Fibroblast of the conjunctiva (primary cell): ENCODE data around the gene ENTHD1.

Experiments
- DNase-seq: peaks from one replicate; pipeline ENCODE4 v3.0.0-alpha.2; 2010; ENCODE audit warnings: low read depth

Gene ENTHD1

DNA sequence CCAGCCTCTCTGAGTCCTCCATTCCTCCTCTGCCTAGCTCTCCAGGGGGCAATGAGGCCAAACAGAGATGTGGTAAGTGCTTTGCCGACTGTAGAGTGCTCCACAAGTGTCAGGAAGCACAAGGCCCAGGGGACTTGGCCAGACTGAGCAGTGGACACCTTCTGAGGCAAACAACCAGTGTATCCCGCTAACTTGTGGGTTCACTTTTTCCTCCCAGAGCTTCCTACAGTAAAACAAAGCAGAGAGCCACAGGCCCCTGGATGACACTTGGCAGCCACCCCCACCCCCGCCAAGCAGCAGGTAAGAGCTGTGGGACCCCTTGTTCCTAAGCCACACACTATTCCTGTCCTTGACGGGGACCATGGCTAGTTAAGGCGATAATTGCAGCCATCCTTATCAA is 162.1 kb downstream of the ENTHD1 start:
- DNase-seq, result no peak

- no peak for DNase-seq
Observed at GRCh38 chr22:39729141-39729934, 164.2 kb downstream of the ENTHD1 start.

- DNase-seq, result no peak
Observed at GRCh38 chr22:39728236-39728860, 165.2 kb downstream of the ENTHD1 start.

GRCh38 chr22:39727541-39727940 is 166.0 kb downstream of the ENTHD1 start:
- DNase-seq, result no peak

DNA sequence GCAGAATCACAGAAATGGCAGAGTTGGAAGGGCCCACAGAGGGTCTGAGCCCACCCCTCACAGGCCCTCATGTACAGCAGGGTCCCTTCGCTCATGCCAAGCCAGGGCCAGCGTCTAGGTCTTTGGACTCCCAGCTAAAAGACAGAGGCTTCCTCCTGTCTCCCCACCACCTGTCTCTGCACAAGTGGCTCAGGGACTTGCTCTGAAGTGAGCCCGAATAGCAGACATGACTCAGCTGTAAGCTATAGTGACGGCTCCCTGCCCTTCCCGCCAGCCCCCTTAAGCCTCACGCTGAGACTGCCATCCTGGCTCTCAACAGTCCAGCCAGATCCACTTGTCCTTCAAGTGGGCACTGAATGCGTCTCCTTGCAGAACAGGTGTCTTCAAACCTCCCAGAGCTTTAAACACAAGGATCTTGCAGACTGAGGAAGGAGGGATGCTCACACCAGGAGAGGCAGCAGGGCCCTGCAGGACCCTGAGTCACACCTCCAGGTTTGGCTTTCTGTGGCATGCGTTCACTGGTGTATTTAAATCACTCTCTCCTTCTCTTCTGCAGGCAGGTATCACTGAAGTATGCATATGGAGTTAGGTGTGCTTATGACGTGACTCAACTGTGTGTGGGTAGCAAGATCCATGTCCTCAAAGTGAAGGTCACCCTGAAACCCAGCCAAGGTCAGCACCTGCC is 168.1 kb downstream of the ENTHD1 start:
- DNase-seq, result no peak

- no peak for DNase-seq
Observed at GRCh38 chr22:39724857-39725256, 168.7 kb downstream of the ENTHD1 start.

- no peak for DNase-seq
Observed at GRCh38 chr22:39724390-39724789, 169.2 kb downstream of the ENTHD1 start.

GRCh38 chr22:39723899-39724351 is 169.6 kb downstream of the ENTHD1 start:
- DNase-seq, result no peak

DNA sequence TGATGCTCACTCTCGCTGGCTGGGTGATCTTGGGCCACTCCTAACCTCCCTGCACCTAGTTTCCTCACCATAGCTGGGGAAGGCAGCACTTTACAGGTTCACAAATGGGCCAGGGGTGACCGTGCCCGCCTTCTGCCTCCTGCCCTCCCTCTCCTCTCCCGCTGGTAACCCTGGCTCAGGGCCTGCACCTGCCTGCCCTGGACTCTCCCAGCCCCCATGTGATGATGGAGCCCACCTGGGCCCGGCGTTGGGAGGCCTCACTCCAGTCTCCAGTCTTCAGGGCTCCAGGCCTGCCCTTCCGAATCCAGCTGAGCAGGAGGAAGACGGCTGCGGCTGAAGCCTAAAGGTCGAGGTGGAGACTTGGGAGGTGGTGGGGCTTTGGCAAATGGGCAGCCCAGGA is 170.1 kb downstream of the ENTHD1 start:
- DNase-seq, result no peak

- no peak for DNase-seq
Observed at GRCh38 chr22:39722501-39722900, 171.1 kb downstream of the ENTHD1 start.

DNA sequence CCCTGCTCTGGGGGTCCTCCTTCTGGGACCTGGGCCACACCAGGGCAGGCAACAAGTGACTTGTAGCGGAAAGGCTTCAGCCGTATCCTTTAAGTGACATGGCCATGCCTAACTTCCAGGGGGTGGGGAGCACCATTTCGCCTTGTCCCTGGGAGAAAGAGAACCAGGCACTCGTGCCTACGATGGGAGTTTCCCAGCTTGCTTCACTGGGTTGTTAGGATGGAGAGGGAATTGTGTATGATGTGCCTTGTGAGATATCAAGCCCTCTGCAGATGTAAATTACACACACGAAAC is 171.6 kb downstream of the ENTHD1 start:
- DNase-seq, result no peak

DNA sequence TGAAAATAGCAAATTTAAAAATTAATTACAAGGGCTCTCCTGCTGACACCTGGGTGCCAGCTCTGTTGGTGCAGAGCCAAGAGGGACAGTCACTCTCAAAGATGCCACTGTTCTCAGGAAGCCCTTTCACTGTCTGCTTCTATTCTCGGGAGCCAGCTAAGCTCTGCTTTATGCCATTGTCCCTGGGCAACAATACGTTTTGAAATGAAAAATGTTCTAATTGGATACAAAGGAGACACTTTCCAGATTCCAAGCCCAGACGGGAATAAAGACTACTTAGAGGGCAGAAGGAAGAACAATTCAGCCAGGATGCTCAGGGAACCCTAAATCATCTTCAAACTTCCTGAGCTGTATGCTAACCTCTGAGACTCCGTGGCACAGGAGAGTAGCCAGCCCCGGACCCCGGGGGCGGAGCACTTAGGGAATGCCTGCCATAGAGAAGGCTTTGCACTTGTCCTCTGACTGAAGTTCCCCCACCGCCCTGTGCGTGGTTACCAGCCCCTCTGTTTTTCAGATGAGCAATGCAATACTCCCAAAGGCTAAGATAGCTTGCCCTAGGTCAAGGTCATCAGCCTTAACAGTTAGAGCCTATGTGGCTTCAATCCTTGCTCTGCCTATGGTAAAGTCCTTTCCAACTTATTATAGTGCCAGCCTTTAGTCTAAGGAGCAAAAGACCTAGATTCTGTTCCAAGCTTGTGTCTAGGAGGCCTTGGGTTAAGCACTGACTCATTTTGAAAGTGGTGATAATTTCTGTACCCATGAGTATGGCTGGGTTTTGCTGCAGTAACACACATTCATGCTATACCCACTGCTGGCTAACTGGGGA is 172.1 kb downstream of the ENTHD1 start:
- DNase-seq, result no peak

DNA sequence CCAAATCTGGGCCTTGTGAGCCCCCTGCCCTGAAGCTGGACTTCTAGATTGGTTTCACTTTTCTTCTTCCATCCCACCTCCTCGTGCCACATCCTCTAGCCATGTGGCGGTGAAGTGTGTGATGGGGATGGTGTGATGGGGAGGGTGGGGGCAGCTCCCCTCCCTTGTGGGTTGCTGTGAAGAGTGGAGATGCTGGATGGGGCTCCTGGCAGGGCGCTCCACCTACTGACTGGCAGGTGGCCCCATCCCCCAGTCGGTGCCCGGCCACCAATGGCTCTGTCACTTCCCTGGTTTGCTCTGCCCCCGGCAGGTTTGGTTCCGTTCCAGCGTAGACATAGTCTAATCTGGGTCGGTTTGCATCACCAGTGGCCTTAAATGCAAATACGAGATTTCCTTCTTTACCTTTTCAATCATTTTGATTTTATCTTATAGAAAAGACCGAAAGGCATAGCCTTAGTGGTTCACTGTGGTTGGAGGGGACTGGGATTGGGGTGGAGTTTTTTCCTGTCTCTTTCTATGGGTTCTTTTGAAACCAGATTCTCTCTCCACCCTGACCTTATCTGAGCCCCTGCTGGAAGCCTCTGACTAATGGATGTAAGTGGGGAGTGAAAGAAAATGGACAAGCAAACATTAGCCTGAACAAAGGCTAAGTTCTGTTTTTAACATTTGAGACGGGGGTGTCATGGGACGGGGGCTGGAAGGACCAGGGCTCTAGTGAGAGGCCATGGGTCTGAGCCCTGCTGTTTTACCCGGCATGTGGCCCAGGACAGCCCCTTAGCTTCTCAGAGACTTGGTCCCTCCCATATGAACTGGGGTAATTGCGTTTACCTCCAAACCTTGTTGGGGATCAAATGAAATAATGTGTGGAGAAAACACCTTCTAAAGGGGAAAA is 173.8 kb downstream of the ENTHD1 start:
- DNase-seq, result no peak

GRCh38 chr22:39718921-39719475 is 174.6 kb downstream of the ENTHD1 start:
- no peak for DNase-seq

- DNase-seq, result no peak
Observed at GRCh38 chr22:39718206-39718605, 175.4 kb downstream of the ENTHD1 start.

GRCh38 chr22:39717099-39717498 is 176.5 kb downstream of the ENTHD1 start:
- DNase-seq, result no peak

GRCh38 chr22:39716534-39716933 is 177.0 kb downstream of the ENTHD1 start:
- DNase-seq, result no peak

- DNase-seq, result no peak
Observed at GRCh38 chr22:39715778-39716495, 177.6 kb downstream of the ENTHD1 start.

GRCh38 chr22:39714321-39714720 is 179.2 kb downstream of the ENTHD1 start:
- DNase-seq, result no peak

DNA sequence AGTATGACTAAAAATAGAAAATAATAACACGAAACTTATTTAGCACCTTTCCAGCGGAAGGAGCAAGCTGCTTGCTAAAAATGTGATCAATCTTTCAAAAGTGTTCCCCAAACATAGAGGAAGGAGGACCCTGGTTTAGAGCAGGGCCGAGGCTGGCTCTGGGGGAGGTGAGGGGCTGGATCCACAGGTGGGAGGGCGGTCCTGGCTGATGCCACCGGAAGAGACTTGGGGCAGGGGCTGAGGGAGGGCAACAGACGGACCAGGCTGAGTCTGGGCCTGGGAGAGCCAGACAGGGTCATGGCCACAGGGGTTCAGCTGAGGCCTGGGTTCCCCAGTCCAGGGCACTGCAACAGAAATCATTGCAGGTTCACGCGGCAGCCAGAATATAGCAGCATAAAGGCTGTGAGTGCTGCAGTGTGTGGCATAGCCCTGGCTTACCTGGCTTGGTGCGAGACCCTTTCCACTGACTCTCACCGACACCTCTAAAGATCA is 179.7 kb downstream of the ENTHD1 start:
- DNase-seq, result no peak
